Measurements from ENCODE around the gene FHAD1. TPM values are rescaled to one million over a fixed set of nuclear protein-coding genes. Genes with fewer than 3 reads are reported as not detected.
A peak's percentile ranks its signal among the peaks of the same experiment; 100 is the strongest.

Gene FHAD1
- total and polyA plus RNA-seq, 9 of the 15 experiments (the other 6 are each of a cell fraction or from before 2014, with no cell fraction given) = 0.32 to 2.1 (median 1.5) TPM; not detected in 1

- TF ChIP-seq MGA (IDR thresholded peaks at IDR 0.05) (peak; percentile 88), ZNF395 (CRISPR knock-in tag; IDR thresholded peaks at IDR 0.05) (peak; percentile 68; the same call in 1 of the 2 replicates), CSDE1 (IDR thresholded peaks at IDR 0.05) (no peak), FOXA3 (CRISPR knock-in tag; conservative IDR thresholded peaks at IDR 0.05 in 1 of 2, IDR thresholded peaks at IDR 0.05 in 1 of 2) (no peak), POLR2B (IDR thresholded peaks at IDR 0.05; ENCODE audit: low read depth, partially characterized antibody) (no peak), SOX6 (IDR thresholded peaks at IDR 0.05) (0 out of 2 replicates have a peak, but pooled peaks have one; percentile 26), PPARD (CRISPR knock-in tag; IDR thresholded peaks at IDR 0.05) (no peak), SFPQ (IDR thresholded peaks at IDR 0.05; ENCODE audit: low read depth, low read length) (no peak), NFIC (IDR thresholded peaks at IDR 0.05) (peak; percentile 73), GATA2 (CRISPR knock-in tag; IDR thresholded peaks at IDR 0.05) (0 out of 2 replicates have a peak, but pooled peaks have one; percentile 23), ZNF274 (IDR thresholded peaks at IDR 0.05; ENCODE audit: borderline replicate concordance, low read depth, low read length) (no peak)
These were observed 75.8 kb downstream of the FHAD1 start (continued) for GRCh38 chr1:15322648-15323350.

All from K562 (cell line).